GM12801 (cell line): ENCODE measurements around the gene CLTCL1.

Experiments
- CTCF ChIP-seq: IDR thresholded peaks from one replicate; pipeline ENCODE4 v1.5.1; 2011; ENCODE audit warnings: control low read depth; ENCODE audit not compliant: insufficient read length; ENCODE audit errors: extremely low read depth

The CLTCL1 gene

GRCh38 chr22:19166421-19166820 is 125.1 kb downstream of the CLTCL1 start:
- TF ChIP-seq CTCF = no peak

GRCh38 chr22:19164425-19164824 is 127.1 kb downstream of the CLTCL1 start:
- no peak for TF ChIP-seq CTCF

- TF ChIP-seq CTCF = no peak
These were observed 138.3 kb downstream of the CLTCL1 start for GRCh38 chr22:19152942-19153883.

GRCh38 chr22:19151329-19152191 is 140.0 kb downstream of the CLTCL1 start:
- TF ChIP-seq CTCF = no peak

GRCh38 chr22:19150482-19151328 is 140.8 kb downstream of the CLTCL1 start:
- TF ChIP-seq CTCF = no peak

GRCh38 chr22:19149991-19150390 is 141.5 kb downstream of the CLTCL1 start, which contains the start of gene GSC2:
Gene GSC2, minus strand, starts transcription at chr22:19150292. Its CDS starts 9 bp downstream, at chr22:19150283.
- TF ChIP-seq CTCF = no peak
